22Rv1 (cell line): ENCODE measurements around the gene TNFRSF25.

Source experiments
- ZFX ChIP-seq: fragments of 450-650 bp; IDR thresholded peaks from 2 replicates; pipeline ENCODE4 v1.6.1; 2017; ENCODE audit warnings: antibody characterized with exemption, borderline replicate concordance
- TF ChIP-seq, protein P1 (sequence below): fragments of 450-650 bp; IDR thresholded peaks from 2 replicates; pipeline ENCODE4 v1.5.1; 2017; ENCODE audit warnings: mild to moderate bottlenecking

DNA sequence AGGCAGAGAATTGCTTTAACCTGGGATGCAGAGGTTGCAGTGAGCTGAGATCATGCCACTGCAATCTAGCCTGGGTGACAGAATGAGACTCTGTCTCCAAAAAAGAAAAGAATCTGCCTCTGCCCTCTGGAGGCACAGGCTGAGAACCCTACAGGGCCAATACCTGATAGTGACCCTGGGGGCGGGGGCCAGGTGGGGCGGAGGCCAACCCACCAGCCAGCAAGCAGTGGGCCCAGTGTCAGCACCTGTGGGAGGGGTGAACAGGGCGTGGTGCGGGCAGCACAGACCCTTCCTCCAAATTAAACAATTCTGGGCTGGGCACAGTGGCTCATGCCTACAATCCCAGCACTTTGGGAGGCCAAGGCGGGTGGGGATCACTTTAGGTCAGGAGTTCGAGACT, 44.5 kb upstream of the TNFRSF25 start:
- TF ChIP-seq, protein P1, sequence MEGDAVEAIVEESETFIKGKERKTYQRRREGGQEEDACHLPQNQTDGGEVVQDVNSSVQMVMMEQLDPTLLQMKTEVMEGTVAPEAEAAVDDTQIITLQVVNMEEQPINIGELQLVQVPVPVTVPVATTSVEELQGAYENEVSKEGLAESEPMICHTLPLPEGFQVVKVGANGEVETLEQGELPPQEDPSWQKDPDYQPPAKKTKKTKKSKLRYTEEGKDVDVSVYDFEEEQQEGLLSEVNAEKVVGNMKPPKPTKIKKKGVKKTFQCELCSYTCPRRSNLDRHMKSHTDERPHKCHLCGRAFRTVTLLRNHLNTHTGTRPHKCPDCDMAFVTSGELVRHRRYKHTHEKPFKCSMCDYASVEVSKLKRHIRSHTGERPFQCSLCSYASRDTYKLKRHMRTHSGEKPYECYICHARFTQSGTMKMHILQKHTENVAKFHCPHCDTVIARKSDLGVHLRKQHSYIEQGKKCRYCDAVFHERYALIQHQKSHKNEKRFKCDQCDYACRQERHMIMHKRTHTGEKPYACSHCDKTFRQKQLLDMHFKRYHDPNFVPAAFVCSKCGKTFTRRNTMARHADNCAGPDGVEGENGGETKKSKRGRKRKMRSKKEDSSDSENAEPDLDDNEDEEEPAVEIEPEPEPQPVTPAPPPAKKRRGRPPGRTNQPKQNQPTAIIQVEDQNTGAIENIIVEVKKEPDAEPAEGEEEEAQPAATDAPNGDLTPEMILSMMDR, result no peak
- TF ChIP-seq ZFX, result no peak
